ENCODE results near the gene PPP3CA. TPM values are rescaled to one million over a fixed set of nuclear protein-coding genes. Genes with fewer than 3 reads are reported as not detected.

The PPP3CA gene
- total and polyA plus RNA-seq, 2 experiments from 2014 or later = 27.0 to 45.2 TPM

DNA sequence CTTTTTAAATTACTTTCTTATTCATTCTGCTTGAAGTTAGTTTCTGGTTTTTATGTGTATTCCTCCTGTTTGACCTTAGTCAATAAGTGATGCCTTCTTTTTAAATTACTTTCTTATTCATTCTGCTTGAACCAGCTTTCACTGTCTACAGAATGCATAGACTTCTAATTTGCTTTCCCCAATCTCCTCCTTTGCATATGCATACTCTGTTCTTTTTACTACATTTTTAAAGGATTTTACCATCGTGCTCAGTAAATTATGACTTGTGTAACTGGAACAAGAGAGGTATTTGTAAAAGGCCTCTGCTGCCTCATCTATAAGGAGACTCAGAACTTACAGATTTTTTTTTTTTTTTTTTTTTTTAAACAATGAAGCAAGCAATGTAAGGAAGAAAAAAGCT, 228.7 kb downstream of the PPP3CA start:
- Histone ChIP-seq H3K4me2 (no peak overlapping the region; the same call in 1 of the 2 replicates), H3K79me2 (replicated peaks; ENCODE audit: insufficient read depth) (no peaks in the 10 kb centered on the region), H4K20me1 (replicated peaks; ENCODE audit: insufficient read depth) (no peaks in the 10 kb centered on the region), H2AFZ (no peak overlapping the region), H3K4me3 (no peak overlapping the region), H3K27me3 (ENCODE audit: insufficient read depth) (no peaks in the 10 kb centered on the region), H3K36me3 (ENCODE audit: insufficient read depth) (no peaks in the 10 kb centered on the region), H3K9me2 (ENCODE audit: insufficient read depth) (no peaks in the 10 kb centered on the region), H3K4me1 (ENCODE audit: insufficient read depth) (peaks cover 5% of the 10 kb centered on the region), H3F3A (replicated peaks; ENCODE audit: low read depth) (no peaks in the 10 kb centered on the region), H3K27ac (ENCODE audit: low read depth) (no peak overlapping the region)
- TF ChIP-seq STAT1 (IDR thresholded peaks at IDR 0.05; ENCODE audit: unreplicated experiment) (no peak), CREB1 (CRISPR knock-in tag; IDR thresholded peaks at IDR 0.05; ENCODE audit: low read depth) (no peak), EZH2phosphoT487 (IDR thresholded peaks at IDR 0.05; ENCODE audit: unreplicated experiment) (no peak), ETS1 (IDR thresholded peaks at IDR 0.05) (no peak), JUNB (IDR thresholded peaks at IDR 0.05; ENCODE audit: unreplicated experiment) (no peak), NANOG (IDR thresholded peaks at IDR 0.05; ENCODE audit: borderline replicate concordance) (no peak), CTCF (conservative IDR thresholded peaks at IDR 0.05; ENCODE audit: low read depth in 2 of 2) (no peak), POLR2AphosphoS5 (IDR thresholded peaks at IDR 0.05; ENCODE audit: low read depth) (no peak), ZNF462 (CRISPR knock-in tag; IDR thresholded peaks at IDR 0.05) (no peak), ZNF331 (CRISPR knock-in tag; IDR thresholded peaks at IDR 0.05; ENCODE audit: low read depth) (no peak), EZH2 (IDR thresholded peaks at IDR 0.05; ENCODE audit: low read depth, unreplicated experiment) (no peak), ZNF114 (CRISPR knock-in tag; IDR thresholded peaks at IDR 0.05) (no peak)
- DNase-seq (ENCODE audit: low spot score) = no peak
- H3K27ac Mint-ChIP-seq = no peak overlapping the region
- H3K27me3 Mint-ChIP-seq (ENCODE audit: insufficient read depth, low read depth, poor library complexity) = no peaks in the 10 kb centered on the region
- no peaks in the 10 kb centered on the region for H3K36me3 Mint-ChIP-seq (ENCODE audit: low read depth)
- H3K4me3 Mint-ChIP-seq = no peak overlapping the region
- H3K4me1 Mint-ChIP-seq = peaks cover 17% of the 10 kb centered on the region; the same call in 2 of the 3 replicates
- no peaks in the 10 kb centered on the region for H3K9me3 Mint-ChIP-seq
- ATAC-seq = no peak
